Keratinocyte (primary cell): Measurements from ENCODE around the gene ATP6V1E1.
"Not testable (repeated sequence)": the region's sequence is repeated elsewhere in the genome, so short reads cannot be mapped to it uniquely, and the experiment has no call there.

Experiments used
- EZH2 ChIP-seq: IDR thresholded peaks from one replicate; pipeline ENCODE4 v1.6.1; 2012; ENCODE audit warnings: inconsistent platforms, mild to moderate bottlenecking, low read length, moderate library complexity
- TF ChIP-seq, protein P1 (sequence below), 3 experiments: IDR thresholded peaks in 1 of 3; conservative IDR thresholded peaks in 1 of 3; optimal IDR thresholded peaks in 1 of 3; 2 replicates in 2 of 3; 3 replicates in 1 of 3; pipeline versions ENCODE3 to v1.5.1; 2011; ENCODE audit warnings: low read length in 3 of 3, mild to moderate bottlenecking in 3 of 3, moderate library complexity in 2 of 3, control low read depth in 1 of 3, inconsistent platforms in 1 of 3; ENCODE audit not compliant: insufficient read depth in 2 of 3; ENCODE audit errors: extremely low read depth in 1 of 3

GRCh38 chr22:17642357-17642756, 13.8 kb upstream of the ATP6V1E1 start:
- TF ChIP-seq, protein P1, sequence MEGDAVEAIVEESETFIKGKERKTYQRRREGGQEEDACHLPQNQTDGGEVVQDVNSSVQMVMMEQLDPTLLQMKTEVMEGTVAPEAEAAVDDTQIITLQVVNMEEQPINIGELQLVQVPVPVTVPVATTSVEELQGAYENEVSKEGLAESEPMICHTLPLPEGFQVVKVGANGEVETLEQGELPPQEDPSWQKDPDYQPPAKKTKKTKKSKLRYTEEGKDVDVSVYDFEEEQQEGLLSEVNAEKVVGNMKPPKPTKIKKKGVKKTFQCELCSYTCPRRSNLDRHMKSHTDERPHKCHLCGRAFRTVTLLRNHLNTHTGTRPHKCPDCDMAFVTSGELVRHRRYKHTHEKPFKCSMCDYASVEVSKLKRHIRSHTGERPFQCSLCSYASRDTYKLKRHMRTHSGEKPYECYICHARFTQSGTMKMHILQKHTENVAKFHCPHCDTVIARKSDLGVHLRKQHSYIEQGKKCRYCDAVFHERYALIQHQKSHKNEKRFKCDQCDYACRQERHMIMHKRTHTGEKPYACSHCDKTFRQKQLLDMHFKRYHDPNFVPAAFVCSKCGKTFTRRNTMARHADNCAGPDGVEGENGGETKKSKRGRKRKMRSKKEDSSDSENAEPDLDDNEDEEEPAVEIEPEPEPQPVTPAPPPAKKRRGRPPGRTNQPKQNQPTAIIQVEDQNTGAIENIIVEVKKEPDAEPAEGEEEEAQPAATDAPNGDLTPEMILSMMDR (optimal IDR thresholded peaks at IDR 0.05 in 1 of 3, IDR thresholded peaks at IDR 0.05 in 1 of 3, conservative IDR thresholded peaks at IDR 0.05 in 1 of 3; ENCODE audit: extremely low read depth in 1 of 3, insufficient read depth in 2 of 3, low read length in 3 of 3): not testable (repeated sequence)
- not testable (repeated sequence) for TF ChIP-seq EZH2
